GM21526 (cell line): ENCODE measurements around the gene TMEM198.

Experiments
- ATAC-seq: cut with Tn5 transposase; IDR thresholded peaks from one replicate; pipeline ENCODE4 v1.9.1; 2021; ENCODE audit warnings: moderate library complexity; ENCODE audit not compliant: unreplicated experiment, low FRiP score

The TMEM198 gene

GRCh38 chr2:219575566-219576504 lies 32.0 kb downstream of the TMEM198 start:
- ATAC-seq, result no peak

- ATAC-seq, result no peak
These were observed 32.9 kb downstream of the TMEM198 start for GRCh38 chr2:219576505-219577388.

- ATAC-seq, result no peak
These were observed 35.2 kb downstream of the TMEM198 start for GRCh38 chr2:219578811-219579613.

GRCh38 chr2:219581346-219581745 lies 37.5 kb downstream of the TMEM198 start:
- ATAC-seq, result no peak

GRCh38 chr2:219591091-219591490 lies 47.3 kb downstream of the TMEM198 start:
- no peak for ATAC-seq

- no peak for ATAC-seq
These were observed 48.9 kb downstream of the TMEM198 start for GRCh38 chr2:219592736-219593135.

- ATAC-seq, result no peak
These were observed 49.3 kb downstream of the TMEM198 start for GRCh38 chr2:219593154-219593553.

GRCh38 chr2:219595256-219595655 lies 51.4 kb downstream of the TMEM198 start:
- no peak for ATAC-seq

- ATAC-seq, result peak; percentile 7
These were observed 53.2 kb downstream of the TMEM198 start for GRCh38 chr2:219596954-219597551.

- ATAC-seq, result peak; percentile 93
These were observed 53.9 kb downstream of the TMEM198 start, which contains the start of gene STK11IP for GRCh38 chr2:219597552-219598307. Gene STK11IP, plus strand, starts transcription at chr2:219597857. Its CDS starts 263 bp downstream, at chr2:219598120.

- ATAC-seq, result no peak
These were observed 54.7 kb downstream of the TMEM198 start for GRCh38 chr2:219598308-219599078.
